Measurements from ENCODE around the gene SNTB2. TPM values are rescaled to one million over a fixed set of nuclear protein-coding genes. Genes with fewer than 3 reads are reported as not detected.
A peak's percentile ranks its signal among the peaks of the same experiment; 100 is the strongest.

The SNTB2 gene
- total RNA-seq, 2 experiments from 2014 or later = 7.3 to 7.8 TPM

DNA sequence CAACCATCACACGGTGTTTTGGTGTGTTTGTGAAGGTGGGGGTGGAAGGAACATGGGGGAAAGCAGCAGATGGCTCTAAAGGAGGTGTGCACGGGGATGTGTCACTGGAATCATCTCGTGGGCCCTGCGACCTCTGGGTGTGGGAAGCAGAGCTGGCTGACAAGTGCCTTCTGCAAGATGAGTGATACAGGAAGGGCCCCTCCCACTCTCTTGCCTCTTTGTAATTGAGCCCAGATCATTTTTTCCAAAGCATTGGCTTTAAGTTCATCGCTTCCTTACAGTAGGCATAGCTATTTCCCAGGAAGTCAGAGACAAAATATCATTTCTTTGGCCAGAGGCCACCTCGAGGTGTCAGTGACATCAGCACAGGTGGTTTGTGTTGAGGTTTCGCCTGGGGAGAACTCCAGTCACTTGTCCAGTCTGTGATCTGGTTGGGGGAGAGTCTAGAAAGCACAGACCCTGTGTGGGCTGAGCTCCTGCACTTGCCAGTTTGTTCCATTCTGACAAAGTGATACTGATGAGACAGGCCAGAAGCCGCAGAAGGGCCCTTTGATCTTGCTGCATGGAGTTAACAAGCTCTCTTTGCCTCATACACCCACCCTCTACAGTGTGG, 20.6 kb upstream of the SNTB2 start:
- Mint-ChIP-seq H3K36me3 (ENCODE audit: low read depth) (peaks cover 57% of the 10 kb centered on the region), H3K4me3 (peak overlapping the region; percentile 23), H3K27ac (peak overlapping the region; percentile 75), H3K4me1 (ENCODE audit: low read depth) (peaks cover 46% of the 10 kb centered on the region), H3K9me3 (no peaks in the 10 kb centered on the region), H3K27me3 (ENCODE audit: low read depth) (no peaks in the 10 kb centered on the region)
- CTCF ChIA-PET = interaction anchor here (0.6 to 3.8 kb wide), 13 partner anchors 10 to 766 kb away, joined by 3 to 36 read pairs (median 4); partner anchors contain the start of gene SNTB2
- DNase-seq = peak; percentile 88
- intact Hi-C loops (cut with micrococcal nuclease) = loop anchor here (1.0 to 10.0 kb wide), 5 partner anchors 22 to 410 kb away; partner anchors contain the start of genes CHTF8, TERF2 and UTP4

DNA sequence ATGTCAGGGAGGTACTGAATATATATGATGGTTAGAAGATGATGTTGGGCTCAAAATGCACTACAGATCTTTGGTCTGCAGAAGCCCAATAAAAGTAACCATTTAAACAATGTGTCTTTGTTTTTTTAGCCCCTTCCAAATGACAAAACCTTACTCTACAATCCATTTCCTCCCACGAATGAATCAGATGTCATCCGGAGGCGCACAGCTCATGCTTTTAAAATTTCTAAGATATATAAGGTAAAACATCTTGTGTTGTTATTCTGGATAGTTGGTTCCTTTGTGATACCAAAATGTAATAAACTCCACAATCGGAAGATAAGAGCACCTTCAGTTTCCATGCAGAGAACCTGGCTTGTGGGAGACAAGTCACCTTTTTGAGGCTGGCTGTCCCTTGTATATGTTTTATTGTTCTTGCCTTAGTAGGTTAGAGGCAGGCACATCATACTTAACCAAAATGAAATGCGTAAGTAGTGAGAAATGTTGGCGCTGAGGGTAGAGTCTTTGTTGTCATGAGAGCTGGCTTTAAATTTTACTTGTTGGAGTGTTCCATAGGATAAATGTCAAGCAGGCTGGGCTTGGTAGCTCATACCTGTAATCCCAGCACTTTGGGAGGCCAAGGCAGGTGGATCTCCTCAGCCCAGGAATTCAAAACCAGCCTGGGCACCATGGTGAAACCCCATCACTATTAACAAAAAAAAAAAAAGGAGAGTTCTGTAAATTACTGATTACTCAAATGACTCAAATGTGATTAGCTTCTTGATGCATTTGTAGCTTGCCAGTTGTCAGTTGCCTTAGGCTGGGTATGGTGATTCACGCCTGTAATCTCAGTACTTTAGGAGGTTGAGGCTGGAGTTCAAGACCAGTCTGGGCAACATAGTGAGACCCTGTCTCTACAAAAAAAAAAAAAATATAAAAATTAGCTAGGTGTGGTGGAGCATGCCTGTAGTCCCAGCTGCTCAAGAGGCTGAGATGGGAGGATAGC, 19.7 kb upstream of the SNTB2 start:
- no peak overlapping the region for H3K4me3 Mint-ChIP-seq
- intact Hi-C loops (cut with micrococcal nuclease) = loop anchor here (1.0 to 10.0 kb wide), 6 partner anchors 21 to 411 kb away; partner anchors contain the start of genes CHTF8, TERF2 and UTP4
- DNase-seq = peak; percentile 22
- no peaks in the 10 kb centered on the region for H3K27me3 Mint-ChIP-seq (ENCODE audit: low read depth)
- peak overlapping the region; percentile 75 for H3K27ac Mint-ChIP-seq
- peaks cover 46% of the 10 kb centered on the region for H3K4me1 Mint-ChIP-seq (ENCODE audit: low read depth)
- H3K36me3 Mint-ChIP-seq (ENCODE audit: low read depth) = peaks cover 52% of the 10 kb centered on the region
- H3K9me3 Mint-ChIP-seq = no peaks in the 10 kb centered on the region
- CTCF ChIA-PET = interaction anchor here (0.6 to 3.8 kb wide), 11 partner anchors 9 to 167 kb away, joined by 3 to 36 read pairs (median 4); partner anchors contain the start of gene SNTB2

DNA sequence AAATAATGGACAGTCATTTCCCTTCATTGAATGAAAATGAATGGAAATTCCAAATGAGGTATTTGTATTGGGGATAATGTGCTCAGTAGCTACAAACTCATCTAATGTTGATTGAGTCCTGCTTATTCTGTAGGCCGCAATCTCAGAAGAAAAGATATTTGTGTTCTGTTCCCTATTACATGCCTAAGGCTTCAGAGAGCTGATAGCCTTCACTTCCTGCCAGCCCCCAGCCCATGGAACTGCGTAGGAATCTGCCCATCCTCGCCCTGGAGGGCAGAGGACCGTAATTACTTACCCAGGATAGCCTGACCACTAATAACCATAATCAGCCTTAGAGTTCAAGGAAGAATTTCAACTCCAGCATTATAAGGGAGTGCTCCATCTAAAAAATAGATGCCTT, 17.9 kb upstream of the SNTB2 start:
- Mint-ChIP-seq H3K4me3 (no peak overlapping the region), H3K27me3 (ENCODE audit: low read depth) (no peaks in the 10 kb centered on the region), H3K4me1 (ENCODE audit: low read depth) (peaks cover 38% of the 10 kb centered on the region), H3K9me3 (no peaks in the 10 kb centered on the region), H3K27ac (no peak overlapping the region), H3K36me3 (ENCODE audit: low read depth) (peaks cover 41% of the 10 kb centered on the region)
- CTCF ChIA-PET = interaction anchor here (1.0 to 1.6 kb wide), 2 partner anchors 13 to 17 kb away, joined by 3 to 7 read pairs; no protein-coding TSS in a partner anchor
- intact Hi-C loops (cut with micrococcal nuclease) = loop anchor here (10.0 kb wide), 1 partner anchor 216 kb away; the partner anchor contains the start of gene TERF2
- no peak for DNase-seq

DNA sequence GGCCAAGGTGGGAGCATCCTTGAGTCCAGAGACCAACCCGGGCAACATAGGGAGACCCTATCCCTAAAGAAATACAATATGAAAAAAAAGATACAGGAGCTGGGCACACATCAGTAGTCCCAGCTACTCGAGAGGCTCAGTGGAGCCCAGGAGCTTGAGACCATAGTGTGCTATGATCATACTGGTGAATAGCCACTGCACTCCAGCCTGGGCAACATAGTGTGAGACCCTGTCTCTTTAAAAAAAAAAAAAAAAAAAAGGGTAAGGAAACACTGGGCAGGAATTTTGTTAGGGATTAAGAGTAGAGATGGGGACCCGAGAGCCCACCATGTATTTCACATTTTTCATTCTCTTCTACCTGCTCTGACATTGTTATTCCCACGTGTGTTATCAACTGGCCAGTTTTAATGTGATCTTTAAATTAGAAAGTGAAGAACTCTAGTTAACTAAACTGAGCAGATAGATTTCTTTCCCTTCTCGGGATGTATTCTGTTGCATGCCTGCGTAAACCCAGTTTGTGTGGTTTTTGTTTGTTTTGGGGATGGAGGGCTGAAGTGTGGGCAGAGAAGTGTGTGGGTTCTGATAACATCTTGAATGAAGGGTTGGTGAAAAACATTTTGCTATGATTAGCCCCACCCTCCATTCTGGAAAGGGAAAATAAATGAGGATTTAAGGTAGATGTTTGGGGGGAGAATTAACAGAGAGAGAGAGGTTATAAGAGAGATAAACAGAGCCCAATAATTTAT, 17.2 kb upstream of the SNTB2 start:
- intact Hi-C loops (cut with micrococcal nuclease) = loop anchor here (5.0 to 10.0 kb wide), 2 partner anchors 48 to 215 kb away; partner anchors contain the start of gene TERF2
- no peak overlapping the region for H3K4me3 Mint-ChIP-seq

DNA sequence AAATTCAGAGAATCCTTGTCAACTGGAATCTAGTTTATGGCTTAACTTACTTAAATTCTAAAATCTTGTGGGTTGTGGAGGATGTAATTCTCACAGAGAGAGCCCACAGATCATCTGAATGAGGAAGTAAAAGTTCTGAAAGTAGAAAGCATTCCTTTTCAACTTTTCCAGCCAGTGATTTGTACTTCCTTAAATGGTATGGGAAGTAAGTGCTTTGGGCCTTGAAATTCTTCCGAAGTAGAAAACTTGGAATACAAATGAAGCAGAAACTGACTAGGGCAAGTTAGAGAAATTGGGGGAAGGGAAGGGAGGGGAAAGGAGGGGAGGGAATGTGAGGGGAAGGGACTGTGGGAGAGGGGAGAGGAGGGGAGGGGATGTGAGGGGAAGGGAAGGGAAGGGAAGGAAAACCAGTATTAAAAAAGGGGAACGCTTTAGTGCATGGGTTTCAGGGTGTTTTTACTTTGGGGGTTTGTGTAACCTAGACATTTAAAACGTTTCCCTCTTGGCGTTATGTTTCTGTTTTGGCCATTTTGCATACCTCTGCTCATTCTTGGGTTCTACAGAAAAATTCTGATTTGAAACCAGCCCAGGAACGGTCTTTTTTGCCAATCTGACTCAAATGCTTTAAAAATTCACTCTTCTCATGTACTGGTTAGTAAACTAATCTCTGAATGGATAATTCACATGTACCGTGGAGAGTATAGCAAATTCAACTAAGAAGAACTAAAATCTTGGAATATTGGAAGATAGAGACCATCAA, 15.5 kb upstream of the SNTB2 start:
- intact Hi-C loops (cut with micrococcal nuclease) = loop anchor here (5.0 kb wide), 1 partner anchor 46 kb away; no protein-coding TSS in a partner anchor
- H3K36me3 Mint-ChIP-seq (ENCODE audit: low read depth) = peaks cover 29% of the 10 kb centered on the region
- no peak overlapping the region for H3K4me3 Mint-ChIP-seq
- no peak for DNase-seq
- peaks cover 20% of the 10 kb centered on the region for H3K4me1 Mint-ChIP-seq (ENCODE audit: low read depth)
- CTCF ChIA-PET = interaction anchor here (0.7 kb wide), 1 partner anchor 100 kb away, joined by 3 read pairs; no protein-coding TSS in a partner anchor
- H3K9me3 Mint-ChIP-seq = no peaks in the 10 kb centered on the region
- H3K27ac Mint-ChIP-seq = no peak overlapping the region
- no peaks in the 10 kb centered on the region for H3K27me3 Mint-ChIP-seq (ENCODE audit: low read depth)

More for the DNA sequence above, 17.2 kb upstream of the SNTB2 start:
- CTCF ChIA-PET = interaction anchor here (1.0 to 1.6 kb wide), 2 partner anchors 12 to 18 kb away, joined by 3 to 7 read pairs; no protein-coding TSS in a partner anchor
- Mint-ChIP-seq H3K4me1 (ENCODE audit: low read depth) (peaks cover 34% of the 10 kb centered on the region), H3K27ac (peak overlapping the region; percentile 51), H3K27me3 (ENCODE audit: low read depth) (no peaks in the 10 kb centered on the region), H3K9me3 (no peaks in the 10 kb centered on the region), H3K36me3 (ENCODE audit: low read depth) (peaks cover 40% of the 10 kb centered on the region)
- DNase-seq = no peak

DNA sequence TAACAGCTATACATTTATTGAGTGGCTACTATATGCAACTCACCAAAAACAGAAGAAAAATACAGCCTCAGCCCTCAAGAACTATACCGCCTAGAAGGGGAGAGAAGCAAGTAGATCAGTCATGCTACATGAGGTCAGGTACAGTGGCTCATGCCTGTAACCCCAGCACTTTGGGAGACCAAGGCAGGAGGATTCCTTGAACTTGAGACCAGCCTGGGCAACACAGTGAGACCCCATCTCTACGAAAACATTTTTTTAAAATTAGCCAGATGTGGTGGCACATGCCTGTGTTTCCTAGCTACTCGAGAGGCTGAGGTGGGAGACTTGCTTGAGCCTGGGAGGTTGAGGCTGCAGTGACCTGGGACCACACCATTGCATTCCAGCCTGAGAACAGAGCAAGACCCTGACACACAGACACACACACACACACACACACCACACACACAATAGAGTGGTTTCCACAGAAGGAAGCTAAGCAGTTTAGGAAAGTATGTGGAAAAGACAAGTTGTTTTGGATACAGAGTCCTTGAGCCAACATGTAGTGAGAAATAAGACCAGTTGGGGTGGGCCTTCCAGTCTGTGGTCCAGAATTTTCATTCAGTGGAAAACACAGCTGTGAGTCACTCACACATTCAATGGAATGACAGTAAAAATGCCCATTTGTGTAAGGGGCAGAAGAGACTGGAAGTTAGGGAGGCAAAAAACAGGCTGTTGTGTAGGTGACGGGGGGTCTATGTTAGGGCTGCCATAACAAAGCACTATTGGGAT, 10.7 kb upstream of the SNTB2 start:
- no peak overlapping the region for H3K4me3 Mint-ChIP-seq
- no peaks in the 10 kb centered on the region for H3K4me1 Mint-ChIP-seq (ENCODE audit: low read depth)
- intact Hi-C loops (cut with micrococcal nuclease) = no loop called here
- H3K27me3 Mint-ChIP-seq (ENCODE audit: low read depth) = no peaks in the 10 kb centered on the region
- no peaks in the 10 kb centered on the region for H3K9me3 Mint-ChIP-seq
- DNase-seq = no peak
- CTCF ChIA-PET = interaction anchor here (1.0 to 1.4 kb wide), 2 partner anchors 10 to 26 kb away, joined by 5 read pairs; no protein-coding TSS in a partner anchor
- no peak overlapping the region for H3K27ac Mint-ChIP-seq
- H3K36me3 Mint-ChIP-seq (ENCODE audit: low read depth) = no peaks in the 10 kb centered on the region

DNA sequence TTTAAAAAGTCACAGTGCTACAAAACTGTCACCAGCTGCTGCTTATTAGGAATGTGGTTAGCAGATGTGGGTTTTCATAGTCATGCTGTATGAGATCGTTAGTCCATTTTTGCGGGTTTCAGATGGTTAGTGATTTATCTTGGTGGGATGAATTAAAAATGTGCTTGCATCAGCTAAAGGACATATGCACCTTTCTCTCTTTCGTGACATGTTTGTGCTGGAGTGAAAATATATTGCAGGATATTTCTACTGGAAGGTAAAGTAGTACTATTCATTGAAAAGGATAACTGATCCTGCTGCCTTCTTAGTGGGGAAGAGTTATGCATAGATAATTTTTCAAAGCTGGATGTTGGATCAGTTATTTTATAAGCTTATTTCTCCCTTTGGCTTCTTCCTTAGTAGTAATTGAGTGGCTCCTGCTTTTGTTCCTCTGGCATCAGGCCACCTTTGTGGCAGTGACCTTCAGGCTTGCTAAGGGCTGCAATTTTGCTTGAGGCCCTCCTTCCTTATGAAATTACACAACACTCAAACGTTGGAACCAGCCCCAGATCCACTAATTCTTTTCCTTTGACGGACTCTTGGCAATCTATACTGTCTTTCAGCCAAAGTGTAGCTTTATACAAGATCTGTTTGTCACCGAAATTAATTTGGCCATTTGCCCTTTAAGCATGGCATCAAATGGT, 7.5 kb upstream of the SNTB2 start:
- H3K4me1 Mint-ChIP-seq (ENCODE audit: low read depth) = peaks cover 4% of the 10 kb centered on the region

DNA sequence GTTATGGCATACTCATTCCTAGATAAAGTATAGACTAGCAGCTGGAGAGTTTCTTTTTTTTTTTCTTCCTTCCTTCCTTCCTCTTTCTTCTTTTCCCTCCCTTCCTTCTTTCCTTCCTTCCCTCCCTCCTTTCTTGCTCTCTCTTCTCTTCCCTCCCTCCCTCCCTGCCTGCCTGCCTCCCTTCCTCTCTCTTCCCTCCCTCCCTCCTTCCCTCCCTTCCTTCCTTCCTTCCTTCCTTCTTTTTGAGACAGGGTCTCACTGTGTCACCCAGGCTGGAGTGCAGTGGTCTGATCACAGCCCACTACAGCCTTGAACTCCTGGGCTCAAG, 7.0 kb upstream of the SNTB2 start:
- Mint-ChIP-seq H3K27me3 (ENCODE audit: low read depth) (no peaks in the 10 kb centered on the region), H3K4me1 (ENCODE audit: low read depth) (peaks cover 7% of the 10 kb centered on the region), H3K36me3 (ENCODE audit: low read depth) (peaks cover 2% of the 10 kb centered on the region), H3K4me3 (no peak overlapping the region), H3K27ac (no peak overlapping the region), H3K9me3 (no peaks in the 10 kb centered on the region)
- intact Hi-C loops (cut with micrococcal nuclease) = no loop called here
- DNase-seq = no peak
- CTCF ChIA-PET = interaction anchor here (0.6 kb wide), 1 partner anchor 1403 kb away, joined by 4 read pairs; no protein-coding TSS in a partner anchor

More for the DNA sequence above, 7.5 kb upstream of the SNTB2 start:
- no peak overlapping the region for H3K27ac Mint-ChIP-seq
- intact Hi-C loops (cut with micrococcal nuclease) = no loop called here
- peaks cover 2% of the 10 kb centered on the region for H3K36me3 Mint-ChIP-seq (ENCODE audit: low read depth)
- CTCF ChIA-PET = interaction anchor here (0.6 kb wide), 1 partner anchor 1403 kb away, joined by 4 read pairs; no protein-coding TSS in a partner anchor
- no peaks in the 10 kb centered on the region for H3K27me3 Mint-ChIP-seq (ENCODE audit: low read depth)
- no peaks in the 10 kb centered on the region for H3K9me3 Mint-ChIP-seq
- no peak for DNase-seq
- H3K4me3 Mint-ChIP-seq = no peak overlapping the region

DNA sequence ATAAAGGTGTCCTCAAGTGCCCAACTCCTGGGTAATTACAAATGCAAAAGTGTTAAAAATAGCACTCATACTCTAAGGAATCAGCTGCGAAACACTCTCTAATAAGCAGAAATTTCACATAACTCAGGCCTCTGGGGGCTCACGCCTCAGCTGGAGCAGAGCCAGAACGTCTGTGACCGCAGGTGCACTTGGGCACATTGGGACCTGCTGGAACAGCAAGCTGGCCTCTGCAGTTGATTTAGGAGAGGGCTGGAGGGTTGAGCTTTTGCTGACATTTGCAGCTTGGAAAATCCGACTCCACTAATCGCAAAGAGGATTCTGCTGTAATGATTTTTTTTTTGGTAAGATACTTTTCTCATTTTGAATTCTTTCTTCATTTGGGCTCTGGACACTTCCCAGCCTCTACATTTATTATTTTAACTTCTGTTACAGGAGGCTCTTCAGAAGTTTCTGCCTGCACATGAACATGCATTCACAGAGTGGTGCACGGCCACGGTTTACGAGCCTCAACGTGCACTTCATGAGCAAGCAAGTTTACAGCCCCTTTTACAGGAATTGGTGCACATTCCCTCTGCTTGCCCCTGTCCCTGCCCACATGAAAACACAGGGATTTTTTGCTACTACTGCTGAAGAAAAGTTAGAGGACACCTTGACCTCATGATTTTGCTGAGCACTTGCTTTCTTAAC, 4.1 kb upstream of the SNTB2 start:
- CTCF ChIA-PET = interaction anchor here (1.0 to 1.3 kb wide), 2 partner anchors 9 to 14 kb away, joined by 3 to 7 read pairs; no protein-coding TSS in a partner anchor

More for the DNA sequence above, 4.1 kb upstream of the SNTB2 start:
- H3K27ac Mint-ChIP-seq = no peak overlapping the region
- intact Hi-C loops (cut with micrococcal nuclease) = no loop called here
- DNase-seq = no peak
- H3K4me1 Mint-ChIP-seq (ENCODE audit: low read depth) = peaks cover 20% of the 10 kb centered on the region
- no peak overlapping the region for H3K4me3 Mint-ChIP-seq
- no peaks in the 10 kb centered on the region for H3K27me3 Mint-ChIP-seq (ENCODE audit: low read depth)
- peaks cover 2% of the 10 kb centered on the region for H3K36me3 Mint-ChIP-seq (ENCODE audit: low read depth)
- H3K9me3 Mint-ChIP-seq = no peaks in the 10 kb centered on the region
